ENCODE results near the gene ARHGEF2. TPM values are rescaled to one million over a fixed set of nuclear protein-coding genes. Genes with fewer than 3 reads are reported as not detected.

ARHGEF2 gene
- total and polyA plus RNA-seq, 9 of the 15 experiments (the other 6 are each of a cell fraction or from before 2014, with no cell fraction given), result 7.1 to 162 (median 62.2) TPM

DNA sequence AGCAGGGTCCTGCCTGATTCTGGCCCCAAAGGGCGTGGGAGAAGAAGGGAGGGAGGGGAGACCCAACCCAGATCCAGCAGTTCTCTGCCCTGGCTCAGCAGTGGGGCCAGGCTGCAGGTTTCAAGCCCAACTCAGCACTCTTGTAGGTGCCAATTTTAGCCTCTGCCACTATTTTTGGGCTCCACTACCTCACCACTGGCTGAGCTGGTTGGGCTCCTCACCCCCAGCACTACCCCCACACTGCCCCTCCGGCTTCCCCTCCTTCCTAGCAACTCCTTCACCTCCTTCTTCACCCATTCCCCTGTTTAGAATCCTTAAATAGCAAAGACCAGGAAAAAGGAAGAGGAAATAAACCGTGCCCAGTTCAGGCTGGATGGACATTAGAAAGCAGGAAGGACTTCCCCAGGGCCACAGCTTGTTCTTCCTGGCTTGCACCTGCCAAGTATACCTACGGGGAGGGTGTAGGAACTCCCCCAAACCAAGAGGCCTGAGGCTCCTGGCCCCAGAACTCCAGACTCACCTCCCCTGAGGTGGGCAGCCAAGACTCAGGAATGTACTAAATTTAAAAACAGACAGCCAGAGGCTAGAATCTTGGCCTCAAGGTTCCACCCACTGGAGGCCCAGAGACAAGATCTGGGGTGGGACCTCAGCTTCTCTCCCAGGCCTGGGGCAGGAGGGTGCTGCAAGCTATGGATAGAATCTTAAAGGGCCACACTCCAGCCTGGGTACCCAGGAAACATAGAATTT lies 1.4 kb upstream of the ARHGEF2 start (continued):
- no peak for TF ChIP-seq ZNF445 (CRISPR knock-in tag; IDR thresholded peaks at IDR 0.05; ENCODE audit: low read depth)
- TF ChIP-seq, protein P1, sequence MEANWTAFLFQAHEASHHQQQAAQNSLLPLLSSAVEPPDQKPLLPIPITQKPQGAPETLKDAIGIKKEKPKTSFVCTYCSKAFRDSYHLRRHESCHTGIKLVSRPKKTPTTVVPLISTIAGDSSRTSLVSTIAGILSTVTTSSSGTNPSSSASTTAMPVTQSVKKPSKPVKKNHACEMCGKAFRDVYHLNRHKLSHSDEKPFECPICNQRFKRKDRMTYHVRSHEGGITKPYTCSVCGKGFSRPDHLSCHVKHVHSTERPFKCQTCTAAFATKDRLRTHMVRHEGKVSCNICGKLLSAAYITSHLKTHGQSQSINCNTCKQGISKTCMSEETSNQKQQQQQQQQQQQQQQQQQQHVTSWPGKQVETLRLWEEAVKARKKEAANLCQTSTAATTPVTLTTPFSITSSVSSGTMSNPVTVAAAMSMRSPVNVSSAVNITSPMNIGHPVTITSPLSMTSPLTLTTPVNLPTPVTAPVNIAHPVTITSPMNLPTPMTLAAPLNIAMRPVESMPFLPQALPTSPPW (CRISPR knock-in tag; IDR thresholded peaks at IDR 0.05), result peak; percentile 52; the same call in 1 of the 2 replicates
- TF ChIP-seq FOXJ3 (CRISPR knock-in tag; IDR thresholded peaks at IDR 0.05), result no peak
- TF ChIP-seq, protein P2, sequence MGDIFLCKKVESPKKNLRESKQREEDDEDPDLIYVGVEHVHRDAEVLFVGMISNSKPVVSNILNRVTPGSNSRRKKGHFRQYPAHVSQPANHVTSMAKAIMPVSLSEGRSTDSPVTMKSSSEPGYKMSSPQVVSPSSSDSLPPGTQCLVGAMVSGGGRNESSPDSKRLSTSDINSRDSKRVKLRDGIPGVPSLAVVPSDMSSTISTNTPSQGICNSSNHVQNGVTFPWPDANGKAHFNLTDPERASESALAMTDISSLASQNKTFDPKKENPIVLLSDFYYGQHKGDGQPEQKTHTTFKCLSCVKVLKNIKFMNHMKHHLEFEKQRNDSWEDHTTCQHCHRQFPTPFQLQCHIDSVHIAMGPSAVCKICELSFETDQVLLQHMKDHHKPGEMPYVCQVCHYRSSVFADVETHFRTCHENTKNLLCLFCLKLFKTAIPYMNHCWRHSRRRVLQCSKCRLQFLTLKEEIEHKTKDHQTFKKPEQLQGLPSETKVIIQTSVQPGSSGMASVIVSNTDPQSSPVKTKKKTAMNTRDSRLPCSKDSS (IDR thresholded peaks at IDR 0.05; ENCODE audit: low read depth, partially characterized antibody), result no peak
- TF ChIP-seq, protein P3, sequence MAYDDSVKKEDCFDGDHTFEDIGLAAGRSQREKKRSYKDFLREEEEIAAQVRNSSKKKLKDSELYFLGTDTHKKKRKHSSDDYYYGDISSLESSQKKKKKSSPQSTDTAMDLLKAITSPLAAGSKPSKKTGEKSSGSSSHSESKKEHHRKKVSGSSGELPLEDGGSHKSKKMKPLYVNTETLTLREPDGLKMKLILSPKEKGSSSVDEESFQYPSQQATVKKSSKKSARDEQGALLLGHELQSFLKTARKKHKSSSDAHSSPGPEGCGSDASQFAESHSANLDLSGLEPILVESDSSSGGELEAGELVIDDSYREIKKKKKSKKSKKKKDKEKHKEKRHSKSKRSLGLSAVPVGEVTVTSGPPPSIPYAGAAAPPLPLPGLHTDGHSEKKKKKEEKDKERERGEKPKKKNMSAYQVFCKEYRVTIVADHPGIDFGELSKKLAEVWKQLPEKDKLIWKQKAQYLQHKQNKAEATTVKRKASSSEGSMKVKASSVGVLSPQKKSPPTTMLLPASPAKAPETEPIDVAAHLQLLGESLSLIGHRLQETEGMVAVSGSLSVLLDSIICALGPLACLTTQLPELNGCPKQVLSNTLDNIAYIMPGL (CRISPR knock-in tag; IDR thresholded peaks at IDR 0.05), result no peak
- no peak; the same call in 1 of the 2 replicates for TF ChIP-seq ARID2 (IDR thresholded peaks at IDR 0.05)
- TF ChIP-seq, protein P4, sequence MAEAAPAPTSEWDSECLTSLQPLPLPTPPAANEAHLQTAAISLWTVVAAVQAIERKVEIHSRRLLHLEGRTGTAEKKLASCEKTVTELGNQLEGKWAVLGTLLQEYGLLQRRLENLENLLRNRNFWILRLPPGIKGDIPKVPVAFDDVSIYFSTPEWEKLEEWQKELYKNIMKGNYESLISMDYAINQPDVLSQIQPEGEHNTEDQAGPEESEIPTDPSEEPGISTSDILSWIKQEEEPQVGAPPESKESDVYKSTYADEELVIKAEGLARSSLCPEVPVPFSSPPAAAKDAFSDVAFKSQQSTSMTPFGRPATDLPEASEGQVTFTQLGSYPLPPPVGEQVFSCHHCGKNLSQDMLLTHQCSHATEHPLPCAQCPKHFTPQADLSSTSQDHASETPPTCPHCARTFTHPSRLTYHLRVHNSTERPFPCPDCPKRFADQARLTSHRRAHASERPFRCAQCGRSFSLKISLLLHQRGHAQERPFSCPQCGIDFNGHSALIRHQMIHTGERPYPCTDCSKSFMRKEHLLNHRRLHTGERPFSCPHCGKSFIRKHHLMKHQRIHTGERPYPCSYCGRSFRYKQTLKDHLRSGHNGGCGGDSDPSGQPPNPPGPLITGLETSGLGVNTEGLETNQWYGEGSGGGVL (CRISPR knock-in tag; IDR thresholded peaks at IDR 0.05), result no peak
- TF ChIP-seq MCM7 (IDR thresholded peaks at IDR 0.05), result no peak
- no peak for TF ChIP-seq DIDO1 (tag; IDR thresholded peaks at IDR 0.05; ENCODE audit: low read depth)
- TF ChIP-seq, protein P5, sequence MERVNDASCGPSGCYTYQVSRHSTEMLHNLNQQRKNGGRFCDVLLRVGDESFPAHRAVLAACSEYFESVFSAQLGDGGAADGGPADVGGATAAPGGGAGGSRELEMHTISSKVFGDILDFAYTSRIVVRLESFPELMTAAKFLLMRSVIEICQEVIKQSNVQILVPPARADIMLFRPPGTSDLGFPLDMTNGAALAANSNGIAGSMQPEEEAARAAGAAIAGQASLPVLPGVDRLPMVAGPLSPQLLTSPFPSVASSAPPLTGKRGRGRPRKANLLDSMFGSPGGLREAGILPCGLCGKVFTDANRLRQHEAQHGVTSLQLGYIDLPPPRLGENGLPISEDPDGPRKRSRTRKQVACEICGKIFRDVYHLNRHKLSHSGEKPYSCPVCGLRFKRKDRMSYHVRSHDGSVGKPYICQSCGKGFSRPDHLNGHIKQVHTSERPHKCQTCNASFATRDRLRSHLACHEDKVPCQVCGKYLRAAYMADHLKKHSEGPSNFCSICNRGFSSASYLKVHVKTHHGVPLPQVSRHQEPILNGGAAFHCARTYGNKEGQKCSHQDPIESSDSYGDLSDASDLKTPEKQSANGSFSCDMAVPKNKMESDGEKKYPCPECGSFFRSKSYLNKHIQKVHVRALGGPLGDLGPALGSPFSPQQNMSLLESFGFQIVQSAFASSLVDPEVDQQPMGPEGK (CRISPR knock-in tag; IDR thresholded peaks at IDR 0.05; ENCODE audit: borderline replicate concordance), result no peak
- no peak for TF ChIP-seq SRSF7 (optimal IDR thresholded peaks at IDR 0.05; ENCODE audit: low read depth, low read length)
- TF ChIP-seq, protein P6, sequence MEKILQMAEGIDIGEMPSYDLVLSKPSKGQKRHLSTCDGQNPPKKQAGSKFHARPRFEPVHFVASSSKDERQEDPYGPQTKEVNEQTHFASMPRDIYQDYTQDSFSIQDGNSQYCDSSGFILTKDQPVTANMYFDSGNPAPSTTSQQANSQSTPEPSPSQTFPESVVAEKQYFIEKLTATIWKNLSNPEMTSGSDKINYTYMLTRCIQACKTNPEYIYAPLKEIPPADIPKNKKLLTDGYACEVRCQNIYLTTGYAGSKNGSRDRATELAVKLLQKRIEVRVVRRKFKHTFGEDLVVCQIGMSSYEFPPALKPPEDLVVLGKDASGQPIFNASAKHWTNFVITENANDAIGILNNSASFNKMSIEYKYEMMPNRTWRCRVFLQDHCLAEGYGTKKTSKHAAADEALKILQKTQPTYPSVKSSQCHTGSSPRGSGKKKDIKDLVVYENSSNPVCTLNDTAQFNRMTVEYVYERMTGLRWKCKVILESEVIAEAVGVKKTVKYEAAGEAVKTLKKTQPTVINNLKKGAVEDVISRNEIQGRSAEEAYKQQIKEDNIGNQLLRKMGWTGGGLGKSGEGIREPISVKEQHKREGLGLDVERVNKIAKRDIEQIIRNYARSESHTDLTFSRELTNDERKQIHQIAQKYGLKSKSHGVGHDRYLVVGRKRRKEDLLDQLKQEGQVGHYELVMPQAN (IDR thresholded peaks at IDR 0.05; ENCODE audit: borderline replicate concordance), result no peak
- TF ChIP-seq KLF16 (IDR thresholded peaks at IDR 0.05), result no peak
- TF ChIP-seq ATF1 (CRISPR knock-in tag; IDR thresholded peaks at IDR 0.05), result no peak
- TF ChIP-seq ATF1 (tag; IDR thresholded peaks at IDR 0.05), result no peak
- peak; percentile 29; the same call in 1 of the 2 replicates for TF ChIP-seq EP300 (IDR thresholded peaks at IDR 0.05; ENCODE audit: low read length)
- no peak for TF ChIP-seq NELFE (IDR thresholded peaks at IDR 0.05; ENCODE audit: insufficient read depth, insufficient read length)

Data from K562 (cell line).